DOHH2 (cell line): ENCODE data around the gene ATP8B4.

Experiments
- CTCF ChIP-seq: fragments of 200-600 bp; sonication (generic); IDR thresholded peaks from one replicate; pipeline ENCODE4 v1.5.1; 2014; ENCODE audit warnings: antibody characterized with exemption, mild to moderate bottlenecking, low read depth, low read length; ENCODE audit not compliant: poor library complexity, severe bottlenecking
- EZH2phosphoT487 ChIP-seq: fragments of 200-600 bp; sonication (generic); IDR thresholded peaks from 2 replicates; pipeline ENCODE4 v1.6.1; 2017; ENCODE audit warnings: borderline replicate concordance, mild to moderate bottlenecking, antibody characterized with exemption, low read length, moderate library complexity, mixed read lengths

GRCh38 chr15:50107591-50108408 lies 11.2 kb downstream of the ATP8B4 start:
- no peak for TF ChIP-seq CTCF
- no peak for TF ChIP-seq EZH2phosphoT487
